CD4-positive, CD25-positive, alpha-beta regulatory T cell (primary cell): ENCODE results near the gene CLINT1. TPM values are rescaled to one million over a fixed set of nuclear protein-coding genes. Genes with fewer than 3 reads are reported as not detected.
A peak's percentile ranks its signal among the peaks of the same experiment; 100 is the strongest.

Experiments used
- ATAC-seq, 2 donors: fragments of 150-1000 bp; cut with Tn5 transposase; one replicate each; pipeline ENCODE4 v1.10.0; 2021; ENCODE audit warnings: low read depth in 2 of 2, moderate number of reproducible peaks in 2 of 2, moderate library complexity in 1 of 2
- DNase-seq, 3 donors: peaks; one replicate each; pipeline versions ENCODE4 v3.0.0 to v3.0.0-alpha.2; 2012 to 2022; ENCODE audit warnings: mixed read lengths in 1 of 3
- H3K27ac ChIP-seq: one replicate; pipeline ENCODE4 v1.7.0; 2013; ENCODE audit warnings: mild to moderate bottlenecking, low read length; ENCODE audit not compliant: insufficient read depth, poor library complexity, severe bottlenecking
- H3K27me3 ChIP-seq: one replicate; pipeline ENCODE4 v1.7.0; 2013; ENCODE audit warnings: low read length; ENCODE audit not compliant: control insufficient read depth, insufficient read depth
- H3K36me3 ChIP-seq: one replicate; pipeline ENCODE4 v1.7.0; 2013; ENCODE audit warnings: mild to moderate bottlenecking, low read length, moderate library complexity; ENCODE audit not compliant: control insufficient read depth, insufficient read depth
- H3K4me1 ChIP-seq: 2 replicates; pipeline ENCODE4 v1.7.0; 2013; ENCODE audit warnings: mild to moderate bottlenecking, low read length; ENCODE audit not compliant: insufficient read depth, control insufficient read depth, poor library complexity, severe bottlenecking
- H3K4me3 ChIP-seq: one replicate; pipeline ENCODE4 v1.7.0; 2013; ENCODE audit warnings: low read depth, mild to moderate bottlenecking, low read length, moderate library complexity
- H3K9me3 ChIP-seq, 2 experiments: 1 replicate in 1 of 2; 2 replicates in 1 of 2; pipeline ENCODE4 v1.7.0; 2013; ENCODE audit warnings: low read length in 2 of 2, mild to moderate bottlenecking in 1 of 2, moderate library complexity in 1 of 2; ENCODE audit not compliant: control insufficient read depth in 2 of 2
- H3K27ac Mint-ChIP-seq, 3 donors: one replicate each; pipeline ENCODE4 v1.8.0; 2020 to 2022; ENCODE audit warnings: mild to moderate bottlenecking in 3 of 3, mixed read lengths in 3 of 3, moderate library complexity in 2 of 3
- H3K27me3 Mint-ChIP-seq: one replicate; pipeline ENCODE4 v1.8.0; 2022; ENCODE audit warnings: mild to moderate bottlenecking, mixed read lengths
- H3K36me3 Mint-ChIP-seq: one replicate; pipeline ENCODE4 v1.8.0; 2020; ENCODE audit warnings: mixed read lengths
- H3K4me1 Mint-ChIP-seq, 4 donors: one replicate each; pipeline ENCODE4 v1.8.0; 2020 to 2022; ENCODE audit warnings: mixed read lengths in 4 of 4, mild to moderate bottlenecking in 1 of 4
- H3K4me3 Mint-ChIP-seq, 4 donors: one replicate each; pipeline ENCODE4 v1.8.0; 2020 to 2022; ENCODE audit warnings: mild to moderate bottlenecking in 4 of 4, mixed read lengths in 4 of 4, moderate library complexity in 3 of 4
- H3K9me3 Mint-ChIP-seq, 7 donors: one replicate each; pipeline ENCODE4 v1.8.0; 2020 to 2022; ENCODE audit warnings: mixed read lengths in 7 of 7, mild to moderate bottlenecking in 3 of 7, moderate library complexity in 2 of 7
- polyA plus RNA-seq, 4 donors: library from polyadenylated mRNA; unstranded; fragments of 300-500 nt; fragmentation: Illumina TruSeq; gene quantifications; one replicate each; pipeline ENCODE4 v1.2.3, GENCODE V29; 2021
- total RNA-seq: library from RNA; stranded (reverse); gene quantifications from one replicate; pipeline ENCODE4 v1.2.3, GENCODE V29; 2022

Gene CLINT1
- total RNA-seq (111 TPM), polyA plus RNA-seq (100 to 1,000 TPM in 3 of 4 donors, 10 to 100 TPM in 1; 93.2 to 126 (median 111) TPM)

- H3K4me3 Mint-ChIP-seq: peak within 1 kb of the TSS; percentile 90 to 100 (median 95)
Observed at GRCh38 chr5:157858527-157859226, at the start of gene CLINT1. Gene CLINT1 (minus strand): TSS chr5:157859145. CDS start chr5:157858970, 175 bp downstream.

GRCh38 chr5:157908459-157908858 lies 49.5 kb upstream of the CLINT1 start:
- Mint-ChIP-seq H3K4me1 (no peaks in the 10 kb centered on the region), H3K27me3 (peaks cover 22% of the 10 kb centered on the region), H3K4me3 (no peak overlapping the region), H3K36me3 (no peaks in the 10 kb centered on the region), H3K9me3 (no peaks in the 10 kb centered on the region), H3K27ac (no peak overlapping the region)
- no peaks in the 10 kb centered on the region for H3K36me3 ChIP-seq
- DNase-seq: no peak
- no peaks in the 10 kb centered on the region for H3K27me3 ChIP-seq
- H3K27ac ChIP-seq: no peak overlapping the region
- no peak for ATAC-seq
- H3K4me1 ChIP-seq: no peaks in the 10 kb centered on the region
- no peaks in the 10 kb centered on the region for H3K9me3 ChIP-seq
- no peak overlapping the region for H3K4me3 ChIP-seq

More at GRCh38 chr5:157858527-157859226, at the start of gene CLINT1:
- no peaks in the 10 kb centered on the region for H3K27me3 ChIP-seq
- ATAC-seq (peak; percentile 97), DNase-seq (peak; percentile 84 to 93 (median 85))
- Mint-ChIP-seq H3K27me3 (no peaks in the 10 kb centered on the region), H3K27ac (peak within 1 kb of the TSS; percentile 93 to 99 (median 97)), H3K4me1 (peaks cover 50 to 80% (median 60%) of the 10 kb centered on the region in 4 donors), H3K9me3 (peaks cover 0 to 4% (median 0%) of the 10 kb centered on the region in 7 donors), H3K36me3 (peaks cover 8% of the 10 kb centered on the region)
- no peaks in the 10 kb centered on the region for H3K36me3 ChIP-seq
- H3K4me3 ChIP-seq: peak within 1 kb of the TSS; percentile 97
- H3K4me1 ChIP-seq: peaks cover 58% of the 10 kb centered on the region
- peak within 1 kb of the TSS; percentile 91 for H3K27ac ChIP-seq
- no peaks in the 10 kb centered on the region for H3K9me3 ChIP-seq

GRCh38 chr5:157907479-157907878 lies 48.5 kb upstream of the CLINT1 start:
- Histone ChIP-seq H3K9me3 (no peaks in the 10 kb centered on the region), H3K4me1 (no peaks in the 10 kb centered on the region), H3K27ac (no peak overlapping the region), H3K4me3 (no peak overlapping the region), H3K36me3 (no peaks in the 10 kb centered on the region), H3K27me3 (peaks cover 3% of the 10 kb centered on the region)
- no peak for DNase-seq
- H3K4me1 Mint-ChIP-seq: no peaks in the 10 kb centered on the region
- peaks cover 32% of the 10 kb centered on the region for H3K27me3 Mint-ChIP-seq
- no peak overlapping the region for H3K27ac Mint-ChIP-seq
- H3K4me3 Mint-ChIP-seq: no peak overlapping the region
- no peaks in the 10 kb centered on the region for H3K36me3 Mint-ChIP-seq
- no peaks in the 10 kb centered on the region for H3K9me3 Mint-ChIP-seq
- ATAC-seq: no peak

GRCh38 chr5:157903117-157903450 lies 44.1 kb upstream of the CLINT1 start:
- ATAC-seq (no peak), DNase-seq (no peak)
- Mint-ChIP-seq H3K4me1 (no peaks in the 10 kb centered on the region), H3K4me3 (no peak overlapping the region), H3K27me3 (peaks cover 17% of the 10 kb centered on the region), H3K9me3 (no peaks in the 10 kb centered on the region), H3K36me3 (no peaks in the 10 kb centered on the region), H3K27ac (no peak overlapping the region)
- Histone ChIP-seq H3K9me3 (no peaks in the 10 kb centered on the region), H3K4me3 (no peak overlapping the region), H3K36me3 (no peaks in the 10 kb centered on the region), H3K27me3 (peaks cover 3% of the 10 kb centered on the region), H3K4me1 (no peaks in the 10 kb centered on the region), H3K27ac (no peak overlapping the region)

- H3K27ac Mint-ChIP-seq: no peak overlapping the region
- no peaks in the 10 kb centered on the region for H3K4me1 Mint-ChIP-seq
- H3K4me3 Mint-ChIP-seq: no peak overlapping the region
- no peaks in the 10 kb centered on the region for H3K36me3 Mint-ChIP-seq
- Histone ChIP-seq H3K27ac (no peak overlapping the region), H3K36me3 (no peaks in the 10 kb centered on the region), H3K27me3 (peaks cover 3% of the 10 kb centered on the region), H3K4me3 (no peak overlapping the region), H3K9me3 (no peaks in the 10 kb centered on the region), H3K4me1 (no peaks in the 10 kb centered on the region)
- ATAC-seq (no peak), DNase-seq (no peak)
- no peaks in the 10 kb centered on the region for H3K9me3 Mint-ChIP-seq
- peaks cover 15% of the 10 kb centered on the region for H3K27me3 Mint-ChIP-seq
Observed at GRCh38 chr5:157902449-157903116, 43.6 kb upstream of the CLINT1 start.

GRCh38 chr5:157900644-157901043 lies 41.7 kb upstream of the CLINT1 start:
- H3K4me3 Mint-ChIP-seq: no peak overlapping the region
- no peaks in the 10 kb centered on the region for H3K9me3 Mint-ChIP-seq
- no peak overlapping the region for H3K27ac Mint-ChIP-seq

GRCh38 chr5:157893611-157894010 lies 34.7 kb upstream of the CLINT1 start:
- H3K27me3 Mint-ChIP-seq: peaks cover 2% of the 10 kb centered on the region
- no peaks in the 10 kb centered on the region for H3K36me3 Mint-ChIP-seq
- H3K27ac Mint-ChIP-seq: no peak overlapping the region
- H3K4me3 Mint-ChIP-seq: no peak overlapping the region
- Histone ChIP-seq H3K4me3 (no peak overlapping the region), H3K36me3 (no peaks in the 10 kb centered on the region), H3K27ac (no peak overlapping the region), H3K9me3 (no peaks in the 10 kb centered on the region), H3K4me1 (no peaks in the 10 kb centered on the region), H3K27me3 (no peaks in the 10 kb centered on the region)
- DNase-seq: no peak
- H3K9me3 Mint-ChIP-seq: no peaks in the 10 kb centered on the region
- no peak for ATAC-seq
- peaks cover 0 to 14% (median 3%) of the 10 kb centered on the region in 4 donors for H3K4me1 Mint-ChIP-seq

More at GRCh38 chr5:157900644-157901043, 41.7 kb upstream of the CLINT1 start:
- Mint-ChIP-seq H3K4me1 (no peaks in the 10 kb centered on the region), H3K27me3 (peaks cover 15% of the 10 kb centered on the region), H3K36me3 (no peaks in the 10 kb centered on the region)
- H3K4me3 ChIP-seq: no peak overlapping the region
- H3K36me3 ChIP-seq: no peaks in the 10 kb centered on the region
- H3K4me1 ChIP-seq: no peaks in the 10 kb centered on the region
- ATAC-seq (no peak), DNase-seq (peak in 1 of 3 donors; percentile 8)
- no peak overlapping the region for H3K27ac ChIP-seq
- peaks cover 3% of the 10 kb centered on the region for H3K27me3 ChIP-seq
- no peaks in the 10 kb centered on the region for H3K9me3 ChIP-seq
